HCT116 (cell line): Measurements from ENCODE around the gene TEKT2. TPM values are rescaled to one million over a fixed set of nuclear protein-coding genes. Genes with fewer than 3 reads are reported as not detected.

ENCODE experiments used
- ATAC-seq: fragments of 200-7000 bp; cut with Tn5 transposase; 2 replicates; pipeline ENCODE4 v1.9.1; 2020; ENCODE audit warnings: mild to moderate bottlenecking, moderate library complexity
- BruUV-seq: library from RNA; stranded (reverse); fragments of 400-500 nt; replicated peaks from 2 replicates; lab custom pipeline; 2021; lab: Mats Ljungman, UMichigan
- CTCF ChIA-PET: fragments of 300-600 bp; sonication (Branson Sonifier 250); formaldehyde crosslinking; loops from one replicate; lab custom pipeline; 2021; ENCODE audit warnings: antibody characterized with exemption; lab: Charles Lee
- POLR2A ChIA-PET: fragments of 300-600, 350-600 bp; sonication (Branson Sonifier 250); formaldehyde crosslinking; loops from one replicate; lab custom pipeline; 2021; ENCODE audit warnings: antibody characterized with exemption; lab: Charles Lee
- RAD21 ChIA-PET, 2 experiments: fragments of 300-600 bp; sonication (Branson Sonifier 250); formaldehyde crosslinking; loops; one replicate each; lab custom pipeline; 2023; ENCODE audit warnings: low total read pairs in 2 of 2; ENCODE audit not compliant: uncharacterized antibody in 2 of 2, unreplicated experiment in 2 of 2, low non-redundant PET in 1 of 2; lab: Charles Lee
- DNase-seq: peaks from one replicate; pipeline ENCODE4 v3.0.0-alpha.2; 2010; ENCODE audit warnings: low read depth, low spot score
- H2AFZ ChIP-seq: fragments of 200-600 bp; shearing (Covaris generic), sonication (generic); 2 replicates; pipeline ENCODE4 v1.6.1; 2017; ENCODE audit warnings: low read depth, mixed run types, mixed read lengths, antibody characterized with exemption, low read length; ENCODE audit not compliant: poor library complexity, severe bottlenecking
- H3K27ac ChIP-seq: 2 replicates; pipeline ENCODE4 v1.5.1; 2012; ENCODE audit warnings: low read depth, low read length
- H3K27me3 ChIP-seq: fragments of 200-600 bp; sonication (generic); 2 replicates; pipeline ENCODE4 v1.6.1; 2016; ENCODE audit warnings: mixed run types, low read length, mixed read lengths; ENCODE audit not compliant: insufficient read depth
- H3K36me3 ChIP-seq, 2 experiments: fragments of 200-500 bp in 1 of 2; fragments of 200-600 bp in 1 of 2; sonication (Bioruptor generic) in 1 of 2; sonication (generic) in 1 of 2; 2 replicates each; pipeline versions ENCODE4 v1.5.1 to v1.6.1; 2014 to 2016; ENCODE audit warnings: low read length in 2 of 2, inconsistent platforms in 1 of 2, mixed read lengths in 1 of 2, mixed run types in 1 of 2; ENCODE audit not compliant: insufficient read depth in 2 of 2, control insufficient read depth in 1 of 2
- H3K4me1 ChIP-seq, 2 experiments: fragments of 200-600 bp in 1 of 2; sonication (generic) in 1 of 2; 2 replicates each; pipeline versions ENCODE4 v1.5.1 to v1.6.1; 2012 to 2017; ENCODE audit warnings: low read length in 2 of 2, inconsistent platforms in 1 of 2, mild to moderate bottlenecking in 1 of 2, mixed read lengths in 1 of 2, mixed run types in 1 of 2, moderate library complexity in 1 of 2; ENCODE audit not compliant: insufficient read depth in 2 of 2, control insufficient read depth in 1 of 2
- H3K4me2 ChIP-seq: fragments of 200-600 bp; sonication (generic); 2 replicates; pipeline ENCODE4 v1.6.1; 2017; ENCODE audit warnings: mixed run types, low read length, mixed read lengths
- H3K4me3 ChIP-seq, 2 experiments: fragments of 200-600 bp in 1 of 2; sonication (generic) in 1 of 2; replicated peaks in 1 of 2; 2 replicates each; pipeline ENCODE4 v1.5.1; 2011 to 2016; ENCODE audit warnings: low read length in 2 of 2, control low read depth in 1 of 2, low read depth in 1 of 2, mild to moderate bottlenecking in 1 of 2, mixed read lengths in 1 of 2, mixed run types in 1 of 2
- H3K79me2 ChIP-seq: fragments of 200-600 bp; sonication (generic); 2 replicates; pipeline ENCODE4 v1.6.1; 2017; ENCODE audit warnings: mild to moderate bottlenecking, mixed run types, low read length, moderate library complexity, mixed read lengths; ENCODE audit not compliant: insufficient read depth
- H3K9ac ChIP-seq: fragments of 200-600 bp; sonication (generic); 2 replicates; pipeline ENCODE4 v1.6.1; 2016; ENCODE audit warnings: low read length, mixed read lengths
- H3K9me2 ChIP-seq: fragments of 200-600 bp; sonication (generic), shearing (Covaris generic); 2 replicates; pipeline ENCODE4 v1.6.1; 2017; ENCODE audit warnings: mixed run types, mild to moderate bottlenecking, moderate library complexity; ENCODE audit not compliant: insufficient read depth
- H3K9me3 ChIP-seq, 2 experiments: fragments of 200-500 bp in 1 of 2; fragments of 200-600 bp in 1 of 2; sonication (Bioruptor generic) in 1 of 2; sonication (generic) in 1 of 2; 2 replicates each; pipeline ENCODE4 v1.6.1; 2014 to 2017; ENCODE audit warnings: low read length in 2 of 2, mixed read lengths in 2 of 2, inconsistent platforms in 1 of 2, low read depth in 1 of 2, mild to moderate bottlenecking in 1 of 2, mixed run types in 1 of 2, moderate library complexity in 1 of 2; ENCODE audit not compliant: control insufficient read depth in 1 of 2, insufficient read depth in 1 of 2
- H4K20me1 ChIP-seq: fragments of 200-600 bp; sonication (generic), shearing (Covaris generic); 2 replicates; pipeline ENCODE4 v1.6.1; 2017; ENCODE audit warnings: mixed run types, mild to moderate bottlenecking, moderate library complexity; ENCODE audit not compliant: insufficient read depth
- EZH2 ChIP-seq: fragments of 200-600 bp; sonication (generic); IDR thresholded peaks from 2 replicates; pipeline ENCODE4 v1.6.1; 2017; ENCODE audit warnings: antibody characterized with exemption, mixed run types
- EZH2phosphoT487 ChIP-seq: fragments of 200-600 bp; IDR thresholded peaks from 2 replicates; pipeline ENCODE4 v1.6.1; 2018; ENCODE audit warnings: antibody characterized with exemption, borderline replicate concordance
- RAD21 ChIP-seq: IDR thresholded peaks from 2 replicates; pipeline ENCODE4 v1.6.1; 2012; ENCODE audit warnings: low read depth, mild to moderate bottlenecking
- SRF ChIP-seq: IDR thresholded peaks from 2 replicates; pipeline ENCODE4 v1.6.1; 2012; ENCODE audit warnings: low read depth
- YY1 ChIP-seq: IDR thresholded peaks from 2 replicates; pipeline ENCODE4 v1.6.1; 2011; ENCODE audit warnings: low read length, low read depth, moderate library complexity, mild to moderate bottlenecking; ENCODE audit not compliant: insufficient replicate concordance; ENCODE audit errors: extremely low read depth
- ZFX ChIP-seq: fragments of 450-650 bp; IDR thresholded peaks from 2 replicates; pipeline ENCODE4 v1.6.1; 2017
- ZNF274 ChIP-seq: fragments of 200-500 bp; sonication (Bioruptor generic); IDR thresholded peaks from 2 replicates; pipeline ENCODE4 v1.6.1; 2014; ENCODE audit warnings: mild to moderate bottlenecking, low read depth, low read length, inconsistent platforms
- intact Hi-C: fragments of 100-400 bp; cut with micrococcal nuclease; formaldehyde crosslinking; loops from 2 replicates; pipeline ENCODE4 v1.10.0; 2022
- total RNA-seq: library from RNA; stranded (reverse); gene quantifications from one replicate; pipeline ENCODE4 v1.2.1, GENCODE V29; 2021; ENCODE audit not compliant: unreplicated experiment
- TF ChIP-seq, protein P1 (sequence below): IDR thresholded peaks from 2 replicates; pipeline ENCODE4 v1.6.1; 2012
- TF ChIP-seq, protein P2 (sequence below): IDR thresholded peaks from 2 replicates; pipeline ENCODE4 v1.6.1; 2011; ENCODE audit warnings: mild to moderate bottlenecking, low read length, moderate library complexity; ENCODE audit not compliant: insufficient replicate concordance; ENCODE audit errors: extremely low read depth

Gene TEKT2
- total RNA-seq, 1 experiment from 2014 or later, result not detected

DNA sequence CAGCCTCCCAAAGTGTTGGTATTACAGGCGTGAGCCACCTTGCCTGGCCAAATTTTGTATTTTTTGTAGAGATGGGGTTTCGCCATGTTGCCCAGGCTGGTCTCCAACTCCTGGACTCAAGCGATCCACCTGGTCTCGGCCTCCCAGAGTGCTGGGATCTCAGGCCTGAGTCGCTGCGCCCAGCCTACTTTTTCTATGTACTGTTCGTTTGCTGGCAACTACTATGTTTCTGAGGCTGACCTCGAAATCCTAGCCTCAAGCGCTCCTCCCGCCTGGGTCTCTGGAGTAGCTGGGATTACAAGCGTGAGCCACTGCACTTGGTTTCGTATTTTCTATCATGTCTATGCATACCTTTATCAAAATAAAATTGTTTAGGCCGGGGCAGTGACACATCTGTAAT lies 675 bp upstream of the TEKT2 start:
- ATAC-seq (no peak), DNase-seq (no peak)
- Histone ChIP-seq H3K9me2 (no peaks in the 10 kb centered on the region), H3K9ac (no peak overlapping the region), H3K27me3 (no peaks in the 10 kb centered on the region), H3K27ac (no peak overlapping the region), H3K79me2 (no peaks in the 10 kb centered on the region), H3K4me3 (no peak overlapping the region), H2AFZ (no peak overlapping the region), H3K4me2 (no peak overlapping the region), H3K9me3 (no peaks in the 10 kb centered on the region), H3K4me1 (peaks cover 0 to 7% of the 10 kb centered on the region in 2 experiments; a peak in 2 of 4 replicates), H3K36me3 (no peaks in the 10 kb centered on the region), H4K20me1 (no peaks in the 10 kb centered on the region)
- CTCF ChIA-PET, result no interaction called here
- no peak for TF ChIP-seq ZFX
- TF ChIP-seq YY1, result no peak
- TF ChIP-seq ZNF274, result no peak
- TF ChIP-seq, protein P1, sequence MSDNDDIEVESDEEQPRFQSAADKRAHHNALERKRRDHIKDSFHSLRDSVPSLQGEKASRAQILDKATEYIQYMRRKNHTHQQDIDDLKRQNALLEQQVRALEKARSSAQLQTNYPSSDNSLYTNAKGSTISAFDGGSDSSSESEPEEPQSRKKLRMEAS, result no peak
- TF ChIP-seq SRF, result no peak
- TF ChIP-seq, protein P2, sequence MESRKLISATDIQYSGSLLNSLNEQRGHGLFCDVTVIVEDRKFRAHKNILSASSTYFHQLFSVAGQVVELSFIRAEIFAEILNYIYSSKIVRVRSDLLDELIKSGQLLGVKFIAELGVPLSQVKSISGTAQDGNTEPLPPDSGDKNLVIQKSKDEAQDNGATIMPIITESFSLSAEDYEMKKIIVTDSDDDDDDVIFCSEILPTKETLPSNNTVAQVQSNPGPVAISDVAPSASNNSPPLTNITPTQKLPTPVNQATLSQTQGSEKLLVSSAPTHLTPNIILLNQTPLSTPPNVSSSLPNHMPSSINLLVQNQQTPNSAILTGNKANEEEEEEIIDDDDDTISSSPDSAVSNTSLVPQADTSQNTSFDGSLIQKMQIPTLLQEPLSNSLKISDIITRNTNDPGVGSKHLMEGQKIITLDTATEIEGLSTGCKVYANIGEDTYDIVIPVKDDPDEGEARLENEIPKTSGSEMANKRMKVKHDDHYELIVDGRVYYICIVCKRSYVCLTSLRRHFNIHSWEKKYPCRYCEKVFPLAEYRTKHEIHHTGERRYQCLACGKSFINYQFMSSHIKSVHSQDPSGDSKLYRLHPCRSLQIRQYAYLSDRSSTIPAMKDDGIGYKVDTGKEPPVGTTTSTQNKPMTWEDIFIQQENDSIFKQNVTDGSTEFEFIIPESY, result no peak
- no peak for TF ChIP-seq RAD21
- TF ChIP-seq EZH2phosphoT487, result no peak
- TF ChIP-seq EZH2, result no peak
- intact Hi-C loops, result loop anchor here (10.0 kb wide), 1 partner anchor 228 kb away; no protein-coding TSS in a partner anchor
- POLR2A ChIA-PET, result no interaction called here
- RAD21 ChIA-PET, result no interaction called here
- no TSS peak for BruUV-seq
